GM23338 (cell line): ENCODE results near the gene COLEC12. TPM values are rescaled to one million over a fixed set of nuclear protein-coding genes. Genes with fewer than 3 reads are reported as not detected.

Source experiments
- ATAC-seq: fragments of 200-7000 bp; cut with Tn5 transposase; 3 replicates; pipeline ENCODE4 v1.9.1; 2020
- DNase-seq: peaks from one replicate; pipeline ENCODE4 v3.0.0-alpha.2; 2015; ENCODE audit warnings: low spot score
- H2AFZ ChIP-seq: fragments of 200-600 bp; sonication (generic); 2 replicates; pipeline ENCODE4 v1.8.0; 2016; ENCODE audit warnings: antibody characterized with exemption, mild to moderate bottlenecking, moderate library complexity
- H3F3A ChIP-seq: fragments of 200-600 bp; sonication (generic); replicated peaks from 2 replicates; pipeline ENCODE4 v1.8.0; 2017; ENCODE audit warnings: antibody characterized with exemption, mixed run types, low read depth
- H3K27ac ChIP-seq: fragments of 200-600 bp; sonication (generic); 2 replicates; pipeline ENCODE4 v1.6.1; 2016; ENCODE audit warnings: low read depth
- H3K27me3 ChIP-seq: fragments of 200-600 bp; sonication (generic); 2 replicates; pipeline ENCODE4 v1.8.0; 2016; ENCODE audit warnings: mild to moderate bottlenecking, mixed run types, moderate library complexity; ENCODE audit not compliant: insufficient read depth
- H3K36me3 ChIP-seq: fragments of 200-600 bp; sonication (generic); 2 replicates; pipeline ENCODE4 v1.8.0; 2016; ENCODE audit warnings: mild to moderate bottlenecking; ENCODE audit not compliant: insufficient read depth
- H3K4me1 ChIP-seq: fragments of 200-600 bp; sonication (generic); 2 replicates; pipeline ENCODE4 v1.8.0; 2016; ENCODE audit warnings: mild to moderate bottlenecking, moderate library complexity; ENCODE audit not compliant: insufficient read depth
- H3K4me2 ChIP-seq: fragments of 200-600 bp; sonication (generic); 2 replicates; pipeline ENCODE4 v1.7.1; 2017; ENCODE audit warnings: mixed run types
- H3K4me3 ChIP-seq: fragments of 200-600 bp; sonication (generic); 2 replicates; pipeline ENCODE4 v1.6.1; 2016; ENCODE audit warnings: mixed run types
- H3K79me2 ChIP-seq: fragments of 200-600 bp; sonication (generic); replicated peaks from 2 replicates; pipeline ENCODE4 v1.8.0; 2017; ENCODE audit warnings: mild to moderate bottlenecking; ENCODE audit not compliant: insufficient read depth
- H3K9me2 ChIP-seq: fragments of 200-600 bp; sonication (generic); 2 replicates; pipeline ENCODE4 v1.8.0; 2017; ENCODE audit not compliant: insufficient read depth
- H4K20me1 ChIP-seq: fragments of 200-600 bp; sonication (generic); replicated peaks from 2 replicates; pipeline ENCODE4 v1.8.0; 2017; ENCODE audit warnings: mild to moderate bottlenecking; ENCODE audit not compliant: insufficient read depth
- H3K27ac Mint-ChIP-seq: 2 replicates; pipeline ENCODE4 v1.8.0; 2020; ENCODE audit warnings: inconsistent platforms, mild to moderate bottlenecking, moderate library complexity, mixed read lengths
- H3K27me3 Mint-ChIP-seq: 3 replicates; pipeline ENCODE4 v1.8.0; 2022; ENCODE audit warnings: low read depth, mild to moderate bottlenecking, moderate library complexity, mixed read lengths, inconsistent platforms; ENCODE audit not compliant: insufficient read depth, poor library complexity
- H3K36me3 Mint-ChIP-seq: 3 replicates; pipeline ENCODE4 v1.8.0; 2021; ENCODE audit warnings: low read depth, mild to moderate bottlenecking, inconsistent platforms, moderate library complexity, mixed read lengths
- H3K4me1 Mint-ChIP-seq: 3 replicates; pipeline ENCODE4 v1.8.0; 2020; ENCODE audit warnings: mild to moderate bottlenecking, inconsistent platforms, mixed read lengths
- H3K4me3 Mint-ChIP-seq: 3 replicates; pipeline ENCODE4 v1.8.0; 2021; ENCODE audit warnings: moderate library complexity, mild to moderate bottlenecking, inconsistent platforms, mixed read lengths
- H3K9me3 Mint-ChIP-seq: 3 replicates; pipeline ENCODE4 v1.8.0; 2020; ENCODE audit warnings: moderate library complexity, mild to moderate bottlenecking, inconsistent platforms, mixed read lengths
- CREB1 ChIP-seq: fragments of 250-450 bp; sonication (Bioruptor Pico); IDR thresholded peaks from 2 replicates; pipeline ENCODE4 v1.5.0; 2020; ENCODE audit warnings: low read depth, mild to moderate bottlenecking, moderate library complexity
- CTCF ChIP-seq, 2 experiments: fragments of 200-600 bp in 1 of 2; sonication (generic) in 1 of 2; conservative IDR thresholded peaks; 2 replicates each; pipeline versions ENCODE4 v1.5.1 to v1.6.1; 2016 to 2017; ENCODE audit warnings: antibody characterized with exemption in 2 of 2, low read depth in 2 of 2, mild to moderate bottlenecking in 2 of 2, moderate library complexity in 1 of 2
- ETS1 ChIP-seq: IDR thresholded peaks from 2 replicates; pipeline ENCODE4 v1.6.1; 2016; ENCODE audit warnings: antibody characterized with exemption
- EZH2 ChIP-seq: fragments of 200-600 bp; sonication (generic); IDR thresholded peaks from one replicate; pipeline ENCODE4 v1.8.0; 2017; ENCODE audit warnings: antibody characterized with exemption, mild to moderate bottlenecking, low read depth; ENCODE audit not compliant: unreplicated experiment
- EZH2phosphoT487 ChIP-seq: fragments of 200-600 bp; sonication (generic); IDR thresholded peaks from one replicate; pipeline ENCODE4 v1.8.1; 2018; ENCODE audit warnings: antibody characterized with exemption; ENCODE audit not compliant: unreplicated experiment
- JUNB ChIP-seq: IDR thresholded peaks from one replicate; pipeline ENCODE4 v1.6.1; 2016; ENCODE audit warnings: antibody characterized with exemption; ENCODE audit not compliant: unreplicated experiment
- NANOG ChIP-seq: IDR thresholded peaks from 2 replicates; pipeline ENCODE4 v1.6.1; 2016; ENCODE audit warnings: antibody characterized with exemption, borderline replicate concordance
- POLR2AphosphoS5 ChIP-seq: IDR thresholded peaks from 2 replicates; pipeline ENCODE4 v1.6.1; 2016; ENCODE audit warnings: antibody characterized with exemption, low read depth
- REST ChIP-seq: IDR thresholded peaks from one replicate; pipeline ENCODE4 v1.6.1; 2018; ENCODE audit warnings: antibody characterized with exemption; ENCODE audit not compliant: unreplicated experiment
- ZNF114 ChIP-seq: fragments of 250-450 bp; sonication (Bioruptor Pico); IDR thresholded peaks from 2 replicates; pipeline ENCODE4 v1.5.0; 2020; ENCODE audit warnings: mild to moderate bottlenecking, moderate library complexity
- ZNF331 ChIP-seq: fragments of 250-450 bp; sonication (Bioruptor Pico); IDR thresholded peaks from 2 replicates; pipeline ENCODE4 v1.5.0; 2020; ENCODE audit warnings: low read depth, mild to moderate bottlenecking, moderate library complexity
- ZNF462 ChIP-seq: fragments of 250-450 bp; sonication (Bioruptor Pico); IDR thresholded peaks from 2 replicates; pipeline ENCODE4 v1.5.0; 2020; ENCODE audit warnings: mild to moderate bottlenecking, moderate library complexity
- polyA plus RNA-seq: library from polyadenylated mRNA; unstranded; fragments of >200 nt; fragmentation: Nextera tagmentation; extraction: Ambion mirVana; gene quantifications from 2 replicates; pipeline ENCODE4 v1.2.1, GENCODE V29; 2016
- total RNA-seq: library from RNA; depleted of rRNA; stranded (reverse); fragments of >200 nt; shearing (Covaris generic); gene quantifications from 2 replicates; pipeline ENCODE4 v1.2.3, GENCODE V29; 2014

COLEC12 gene
- total and polyA plus RNA-seq, 2 experiments from 2014 or later, result 1.1 to 3.2 TPM

- TF ChIP-seq EZH2phosphoT487 (no peak), EZH2 (no peak), REST (no peak), CREB1 (CRISPR knock-in tag) (no peak), CTCF (conservative IDR thresholded peaks at IDR 0.05; ENCODE audit: low read depth in 2 of 2) (no peak), ZNF462 (no peak), ETS1 (no peak), POLR2AphosphoS5 (no peak), NANOG (no peak), ZNF331 (CRISPR knock-in tag) (no peak), ZNF114 (CRISPR knock-in tag) (no peak), JUNB (no peak)
- H2AFZ ChIP-seq, result peak overlapping the region; percentile 96; the same call in 1 of the 2 replicates
- H3K79me2 ChIP-seq, result no peaks in the 10 kb centered on the region
- H3K9me2 ChIP-seq, result no peaks in the 10 kb centered on the region
- H3K27ac Mint-ChIP-seq, result no peak overlapping the region
- H3K9me3 Mint-ChIP-seq, result no peaks in the 10 kb centered on the region; the same call in 2 of the 3 replicates
- DNase-seq (no peak), ATAC-seq (no peak)
- no peak overlapping the region for H3K4me2 ChIP-seq
- no peak overlapping the region for H3K4me3 ChIP-seq
- no peaks in the 10 kb centered on the region for H3K36me3 Mint-ChIP-seq
- H3K27me3 Mint-ChIP-seq, result peaks cover 4% of the 10 kb centered on the region
- peaks cover 25% of the 10 kb centered on the region for H3K4me1 ChIP-seq
- H3F3A ChIP-seq, result no peaks in the 10 kb centered on the region
- no peaks in the 10 kb centered on the region for H4K20me1 ChIP-seq
- no peaks in the 10 kb centered on the region for H3K27me3 ChIP-seq
- no peak overlapping the region for H3K27ac ChIP-seq
- no peak overlapping the region for H3K4me3 Mint-ChIP-seq
- H3K4me1 Mint-ChIP-seq, result peaks cover 40% of the 10 kb centered on the region
- H3K36me3 ChIP-seq, result no peaks in the 10 kb centered on the region
Measured at GRCh38 chr18:303011-303410, 197.5 kb downstream of the COLEC12 start.
